Aorta (tissue), 5 donors: ENCODE measurements around the gene HIVEP3. TPM values are rescaled to one million over a fixed set of nuclear protein-coding genes. Genes with fewer than 3 reads are reported as not detected.

Experiments
- ATAC-seq: fragments of 200-7000 bp; cut with Tn5 transposase; one replicate; pipeline ENCODE4 v1.9.1; 2022; ENCODE audit warnings: moderate library complexity; ENCODE audit not compliant: low FRiP score
- DNase-seq, 2 donors: peaks; one replicate each; pipeline ENCODE4 v3.0.0-alpha.2; 2020
- H3K27ac ChIP-seq, 2 donors: one replicate each; pipeline ENCODE4 v1.5.1; 2013; ENCODE audit warnings: low read length in 2 of 2, mild to moderate bottlenecking in 2 of 2, moderate library complexity in 2 of 2, control low read depth in 1 of 2, inconsistent platforms in 1 of 2, low read depth in 1 of 2
- H3K27me3 ChIP-seq, 2 donors: one replicate each; pipeline ENCODE4 v1.6.1; 2013; ENCODE audit warnings: control low read depth in 1 of 2, low read length in 1 of 2, mild to moderate bottlenecking in 1 of 2, moderate library complexity in 1 of 2; ENCODE audit not compliant: insufficient read depth in 2 of 2, control insufficient read depth in 1 of 2
- H3K36me3 ChIP-seq, 2 donors: one replicate each; pipeline ENCODE4 v1.6.1; 2013; ENCODE audit warnings: control low read depth in 1 of 2, low read length in 1 of 2, mild to moderate bottlenecking in 1 of 2; ENCODE audit not compliant: insufficient read depth in 2 of 2, control insufficient read depth in 1 of 2
- H3K4me1 ChIP-seq, 2 donors: one replicate each; pipeline ENCODE4 v1.6.1; 2013; ENCODE audit warnings: low read length in 2 of 2, control low read depth in 1 of 2, mild to moderate bottlenecking in 1 of 2, moderate library complexity in 1 of 2; ENCODE audit not compliant: insufficient read depth in 2 of 2, control insufficient read depth in 1 of 2
- H3K4me3 ChIP-seq, 2 donors: one replicate each; pipeline ENCODE4 v1.5.1; 2013; ENCODE audit warnings: low read length in 2 of 2, control low read depth in 1 of 2, mild to moderate bottlenecking in 1 of 2
- H3K9me3 ChIP-seq: one replicate; pipeline ENCODE4 v1.6.1; 2013; ENCODE audit warnings: mild to moderate bottlenecking, low read length; ENCODE audit not compliant: control insufficient read depth
- whole genome bisulfite sequencing, 2 donors: extraction: QIAGEN DNeasy Blood & Tissue Kit; methylation state at CpG; one replicate each; pipeline ENCODE4 v1.1.7; 2013; 5-methylcytosine and 5-hydroxymethylcytosine counted together
- intact Hi-C, 2 donors: fragments of 100-400 bp; cut with DNase I; formaldehyde crosslinking; loops; one replicate each; pipeline versions ENCODE4 v1.14.2 to v1.15.0; 2022
- polyA plus RNA-seq, 2 donors: library from polyadenylated mRNA; stranded (reverse); fragments of 200-250 nt; gene quantifications; one replicate each; pipeline ENCODE4 v1.2.3, GENCODE V29; 2013
- total RNA-seq, 2 donors: library from RNA; stranded (reverse); fragmentation: NEBNext Ultra II Directional; extraction: Animal tissue kit (Norgen Biotek cat#: 25700); gene quantifications; one replicate each; pipeline ENCODE4 v1.2.1, GENCODE V29; 2021
- donor health status: healthy with polysubstance abuse.
- donor health status: Bipolar disorder and iron deficiency.
- donor health status: DM: no; HTN: no; CAD: no.
- donor health status: DM: no; HTN: no; CAD: no.
- donor health status: DM: yes; HTN: yes; CAD: no.

The HIVEP3 gene
- total and polyA plus RNA-seq, 4 donors = 1.6 to 6.3 (median 4.0) TPM

GRCh38 chr1:41572224-41572623 lies 346.5 kb downstream of the HIVEP3 start:
- Histone ChIP-seq H3K27ac (no peak overlapping the region), H3K27me3 (no peaks in the 10 kb centered on the region), H3K4me1 (no peaks in the 10 kb centered on the region), H3K36me3 (no peaks in the 10 kb centered on the region), H3K4me3 (no peak overlapping the region), H3K9me3 (no peaks in the 10 kb centered on the region)
- 85 to 92% methylated on average over 5 of the region's 5 CpGs for WGBS, 2 donors
- intact Hi-C loops = loop anchor here in 1 of 2 donors (5.0 kb wide), 1 partner anchor 600 kb away; no protein-coding TSS in a partner anchor
- DNase-seq (no peak), ATAC-seq (no peak)

- DNase-seq (peak in 1 of 2 donors; percentile 40), ATAC-seq (no peak)
- no peak overlapping the region for H3K27ac ChIP-seq
- H3K4me3 ChIP-seq = no peak overlapping the region
- H3K4me1 ChIP-seq = no peaks in the 10 kb centered on the region
- H3K9me3 ChIP-seq = no peaks in the 10 kb centered on the region
- 86% methylated on average over 3 of the region's 3 CpGs for WGBS, 2 donors
- H3K36me3 ChIP-seq = no peaks in the 10 kb centered on the region
- intact Hi-C loops = loop anchor here in 1 of 2 donors (5.0 kb wide), 1 partner anchor 601 kb away; no protein-coding TSS in a partner anchor
- H3K27me3 ChIP-seq = no peaks in the 10 kb centered on the region
Measured at GRCh38 chr1:41571041-41571440, 347.7 kb downstream of the HIVEP3 start.

- intact Hi-C loops = no loop called here
- H3K9me3 ChIP-seq = no peaks in the 10 kb centered on the region
- DNase-seq = peak in 1 of 2 donors; percentile 49
- H3K4me3 ChIP-seq = no peak overlapping the region
- no peak overlapping the region for H3K27ac ChIP-seq
- 98 to 100% methylated on average over 9 of the region's 9 CpGs for WGBS, 2 donors
- ATAC-seq = no peak
- no peaks in the 10 kb centered on the region for H3K27me3 ChIP-seq
- H3K36me3 ChIP-seq = no peaks in the 10 kb centered on the region
- no peaks in the 10 kb centered on the region for H3K4me1 ChIP-seq
Measured at GRCh38 chr1:41568204-41568603, 350.5 kb downstream of the HIVEP3 start.

DNA sequence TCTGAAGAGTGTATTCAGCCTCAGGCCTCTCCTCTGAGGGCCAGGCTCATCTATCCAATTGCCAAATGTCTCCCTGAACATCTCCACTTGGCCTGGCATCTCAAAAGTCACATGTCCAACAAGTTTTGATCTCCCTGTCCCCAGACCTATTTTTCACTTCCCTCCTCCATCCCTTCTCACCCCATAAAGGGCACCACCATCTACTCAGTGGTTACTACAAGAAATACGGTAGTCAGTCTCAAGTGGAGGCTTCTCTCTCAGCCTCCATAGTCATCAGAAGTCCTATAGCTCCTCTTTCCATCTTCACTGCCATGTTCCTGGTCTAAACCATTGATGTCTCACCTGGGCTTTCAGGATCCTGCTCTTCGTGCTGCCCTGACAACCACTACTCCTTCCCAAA lies 351.8 kb downstream of the HIVEP3 start:
- intact Hi-C loops = no loop called here
- no peaks in the 10 kb centered on the region for H3K4me1 ChIP-seq
- ATAC-seq (no peak), DNase-seq (no peak)
- H3K27ac ChIP-seq = no peak overlapping the region
- 97 to 98% methylated on average over 2 of the region's 2 CpGs for WGBS, 2 donors
- H3K4me3 ChIP-seq = no peak overlapping the region
- H3K36me3 ChIP-seq = no peaks in the 10 kb centered on the region
- no peaks in the 10 kb centered on the region for H3K27me3 ChIP-seq
- no peaks in the 10 kb centered on the region for H3K9me3 ChIP-seq

- intact Hi-C loops = no loop called here
- WGBS, 2 donors = 95 to 97% methylated on average over 5 of the region's 5 CpGs
- peak in 1 of 2 donors; percentile 65 for DNase-seq
- ATAC-seq = no peak
- Histone ChIP-seq H3K36me3 (no peaks in the 10 kb centered on the region), H3K9me3 (no peaks in the 10 kb centered on the region), H3K27ac (no peak overlapping the region), H3K4me3 (no peak overlapping the region), H3K27me3 (no peaks in the 10 kb centered on the region), H3K4me1 (no peaks in the 10 kb centered on the region)
Measured at GRCh38 chr1:41566274-41566885, 352.3 kb downstream of the HIVEP3 start.

DNA sequence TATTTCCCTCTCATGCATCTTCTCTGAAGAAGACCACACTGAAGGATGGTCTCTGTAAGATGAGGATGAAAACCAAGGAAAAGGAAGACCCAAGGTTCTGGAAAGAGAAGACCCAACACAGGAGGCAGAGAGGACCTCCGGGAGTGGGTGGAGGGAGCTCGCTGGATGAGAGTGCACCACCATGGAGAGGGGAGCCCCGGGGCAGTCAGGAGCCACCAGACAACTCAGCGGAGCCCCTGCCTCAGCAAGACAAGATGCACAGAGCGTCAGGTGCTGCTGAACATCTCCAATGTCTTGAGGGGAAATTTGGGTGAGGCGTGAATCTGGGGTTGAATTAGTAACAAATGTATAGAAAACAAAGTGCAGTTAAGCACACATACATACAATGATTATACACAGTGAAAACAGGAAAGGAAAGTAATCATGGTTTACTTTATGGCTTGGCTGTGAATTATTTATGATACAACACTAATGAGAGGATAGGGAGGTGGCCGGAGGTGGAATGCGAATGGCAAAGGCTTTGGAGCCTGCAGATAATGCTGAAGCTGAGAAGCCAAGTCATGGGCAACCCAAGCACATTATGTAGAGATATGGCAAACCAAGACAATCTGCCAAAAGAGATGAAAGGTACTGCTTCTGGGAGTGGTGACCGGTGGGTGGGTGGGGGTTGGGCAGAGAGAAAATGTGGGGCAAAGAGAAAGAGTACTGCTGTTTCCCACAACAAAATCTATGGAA lies 353.8 kb downstream of the HIVEP3 start:
- ATAC-seq (no peak), DNase-seq (peak in 1 of 2 donors; percentile 20)
- H3K27me3 ChIP-seq = no peaks in the 10 kb centered on the region
- H3K4me1 ChIP-seq = no peaks in the 10 kb centered on the region
- 95 to 96% methylated on average over 9 of the region's 9 CpGs for WGBS, 2 donors
- intact Hi-C loops = no loop called here
- no peaks in the 10 kb centered on the region for H3K36me3 ChIP-seq
- no peak overlapping the region for H3K27ac ChIP-seq
- no peak overlapping the region for H3K4me3 ChIP-seq
- H3K9me3 ChIP-seq = no peaks in the 10 kb centered on the region

- intact Hi-C loops = no loop called here
- H3K36me3 ChIP-seq = no peaks in the 10 kb centered on the region
- no peak overlapping the region for H3K27ac ChIP-seq
- no peaks in the 10 kb centered on the region for H3K9me3 ChIP-seq
- no peaks in the 10 kb centered on the region for H3K27me3 ChIP-seq
- DNase-seq = peak in 1 of 2 donors; percentile 9
- H3K4me1 ChIP-seq = no peaks in the 10 kb centered on the region
- H3K4me3 ChIP-seq = no peak overlapping the region
- ATAC-seq = no peak
Measured at GRCh38 chr1:41562328-41562727, 356.4 kb downstream of the HIVEP3 start.

DNA sequence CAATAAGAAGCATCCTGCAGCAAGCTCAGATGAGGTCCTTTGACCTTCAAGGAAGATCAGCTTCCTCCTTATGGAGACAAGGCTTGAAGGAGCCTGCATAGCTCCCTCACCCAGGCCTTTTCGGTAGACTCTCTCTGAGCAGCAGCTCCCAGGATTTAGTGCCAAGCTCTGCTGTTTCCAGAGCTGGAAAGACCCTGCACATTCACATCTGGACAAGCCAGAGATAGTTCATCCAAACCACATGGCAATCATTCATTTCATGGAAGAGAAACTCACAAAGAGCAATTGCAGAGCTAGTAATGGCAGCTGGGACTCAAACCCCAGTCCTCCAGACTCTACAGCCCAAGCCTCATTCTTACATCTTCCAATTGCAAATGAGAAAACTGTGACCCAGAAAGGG lies 357.8 kb downstream of the HIVEP3 start:
- no peaks in the 10 kb centered on the region for H3K9me3 ChIP-seq
- WGBS, 2 donors = 96 to 100% methylated on average over 1 of the region's 1 CpG
- no peak for DNase-seq
- intact Hi-C loops = no loop called here
- ATAC-seq = no peak
- H3K4me1 ChIP-seq = no peaks in the 10 kb centered on the region
- H3K27ac ChIP-seq = no peak overlapping the region
- H3K27me3 ChIP-seq = no peaks in the 10 kb centered on the region
- no peaks in the 10 kb centered on the region for H3K36me3 ChIP-seq
- H3K4me3 ChIP-seq = no peak overlapping the region

GRCh38 chr1:41560496-41560895 lies 358.2 kb downstream of the HIVEP3 start:
- Histone ChIP-seq H3K27me3 (no peaks in the 10 kb centered on the region), H3K4me1 (no peaks in the 10 kb centered on the region), H3K36me3 (no peaks in the 10 kb centered on the region), H3K9me3 (no peaks in the 10 kb centered on the region), H3K4me3 (no peak overlapping the region), H3K27ac (no peak overlapping the region)
- DNase-seq = peak in 1 of 2 donors; percentile 51
- 72 to 73% methylated on average over 5 of the region's 5 CpGs for WGBS, 2 donors
- intact Hi-C loops = no loop called here
- ATAC-seq = no peak
